HEK293 (cell line): ENCODE measurements around the gene NUDT16L1.

Experiments
- EGR2 ChIP-seq: fragments of 450-650 bp; formaldehyde crosslinking; IDR thresholded peaks from 2 replicates; pipeline ENCODE4 v1.5.1; 2016; ENCODE audit warnings: low read depth, missing biosample characterization, missing genetic modification characterization
- REST ChIP-seq: fragments of 450-650 bp; formaldehyde crosslinking; IDR thresholded peaks from 2 replicates; pipeline ENCODE4 v1.5.1; 2016; ENCODE audit warnings: missing biosample characterization, missing genetic modification characterization
- TRIM28 ChIP-seq: IDR thresholded peaks from 2 replicates; pipeline ENCODE4 v1.6.1; 2011; ENCODE audit warnings: low read length, control low read depth, borderline replicate concordance
- ZBTB1 ChIP-seq: fragments of 450-650 bp; formaldehyde crosslinking; IDR thresholded peaks from 2 replicates; pipeline ENCODE4 v1.5.1; 2016; ENCODE audit warnings: missing biosample characterization, missing genetic modification characterization
- ZNF155 ChIP-seq: fragments of 450-650 bp; formaldehyde crosslinking; IDR thresholded peaks from 2 replicates; pipeline ENCODE4 v1.5.1; 2016; ENCODE audit warnings: missing biosample characterization, missing genetic modification characterization
- ZNF571 ChIP-seq: fragments of 450-650 bp; formaldehyde crosslinking; IDR thresholded peaks from 2 replicates; pipeline ENCODE4 v1.5.0; 2017; ENCODE audit warnings: missing biosample characterization, missing genetic modification characterization
- ZNF621 ChIP-seq: fragments of 450-650 bp; formaldehyde crosslinking; IDR thresholded peaks from 2 replicates; pipeline ENCODE4 v1.5.1; 2017; ENCODE audit warnings: missing biosample characterization, missing genetic modification characterization
- ZXDB ChIP-seq: fragments of 450-650 bp; formaldehyde crosslinking; IDR thresholded peaks from 2 replicates; pipeline ENCODE4 v1.5.1; 2016; ENCODE audit warnings: missing biosample characterization, missing genetic modification characterization
- TF ChIP-seq, protein P1 (sequence below): fragments of 450-650 bp; IDR thresholded peaks from 2 replicates; pipeline ENCODE4 v1.5.1; 2018; ENCODE audit warnings: missing biosample characterization, mild to moderate bottlenecking, missing genetic modification characterization
- TF ChIP-seq, protein P2 (sequence below): fragments of 450-650 bp; formaldehyde crosslinking; IDR thresholded peaks from 2 replicates; pipeline ENCODE4 v1.5.1; 2016; ENCODE audit warnings: missing biosample characterization, missing genetic modification characterization

DNA sequence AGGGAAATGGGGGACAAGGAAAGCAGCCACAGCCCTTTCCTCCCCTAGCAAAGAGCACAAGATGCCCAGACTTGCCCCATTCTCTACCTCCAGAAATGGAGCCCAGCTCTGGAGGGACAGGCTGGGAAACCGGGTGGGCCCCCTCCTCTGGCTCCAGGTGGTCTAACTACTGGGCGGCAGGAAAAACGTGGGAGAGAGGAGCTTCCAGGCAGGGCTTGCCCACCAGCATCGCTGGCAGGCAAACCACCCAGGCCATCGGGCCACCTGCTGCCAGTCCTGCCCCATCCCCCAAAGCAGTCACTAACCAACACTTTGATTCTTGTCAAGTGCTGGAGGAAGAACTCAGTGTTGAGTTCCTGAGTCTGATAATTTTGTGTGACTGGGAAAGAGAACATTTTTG, 25.1 kb downstream of the NUDT16L1 start:
- TF ChIP-seq REST (no peak), TRIM28 (no peak), EGR2 (tag by site-specific recombination) (no peak), ZBTB1 (tag by site-specific recombination) (no peak), ZNF621 (tag by site-specific recombination) (no peak), ZNF155 (no peak), ZXDB (no peak), ZNF571 (tag by site-specific recombination) (no peak)
- TF ChIP-seq, protein P1, sequence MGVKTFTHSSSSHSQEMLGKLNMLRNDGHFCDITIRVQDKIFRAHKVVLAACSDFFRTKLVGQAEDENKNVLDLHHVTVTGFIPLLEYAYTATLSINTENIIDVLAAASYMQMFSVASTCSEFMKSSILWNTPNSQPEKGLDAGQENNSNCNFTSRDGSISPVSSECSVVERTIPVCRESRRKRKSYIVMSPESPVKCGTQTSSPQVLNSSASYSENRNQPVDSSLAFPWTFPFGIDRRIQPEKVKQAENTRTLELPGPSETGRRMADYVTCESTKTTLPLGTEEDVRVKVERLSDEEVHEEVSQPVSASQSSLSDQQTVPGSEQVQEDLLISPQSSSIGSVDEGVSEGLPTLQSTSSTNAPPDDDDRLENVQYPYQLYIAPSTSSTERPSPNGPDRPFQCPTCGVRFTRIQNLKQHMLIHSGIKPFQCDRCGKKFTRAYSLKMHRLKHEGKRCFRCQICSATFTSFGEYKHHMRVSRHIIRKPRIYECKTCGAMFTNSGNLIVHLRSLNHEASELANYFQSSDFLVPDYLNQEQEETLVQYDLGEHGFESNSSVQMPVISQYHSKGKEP (tag by site-specific recombination), result no peak
- TF ChIP-seq, protein P2, sequence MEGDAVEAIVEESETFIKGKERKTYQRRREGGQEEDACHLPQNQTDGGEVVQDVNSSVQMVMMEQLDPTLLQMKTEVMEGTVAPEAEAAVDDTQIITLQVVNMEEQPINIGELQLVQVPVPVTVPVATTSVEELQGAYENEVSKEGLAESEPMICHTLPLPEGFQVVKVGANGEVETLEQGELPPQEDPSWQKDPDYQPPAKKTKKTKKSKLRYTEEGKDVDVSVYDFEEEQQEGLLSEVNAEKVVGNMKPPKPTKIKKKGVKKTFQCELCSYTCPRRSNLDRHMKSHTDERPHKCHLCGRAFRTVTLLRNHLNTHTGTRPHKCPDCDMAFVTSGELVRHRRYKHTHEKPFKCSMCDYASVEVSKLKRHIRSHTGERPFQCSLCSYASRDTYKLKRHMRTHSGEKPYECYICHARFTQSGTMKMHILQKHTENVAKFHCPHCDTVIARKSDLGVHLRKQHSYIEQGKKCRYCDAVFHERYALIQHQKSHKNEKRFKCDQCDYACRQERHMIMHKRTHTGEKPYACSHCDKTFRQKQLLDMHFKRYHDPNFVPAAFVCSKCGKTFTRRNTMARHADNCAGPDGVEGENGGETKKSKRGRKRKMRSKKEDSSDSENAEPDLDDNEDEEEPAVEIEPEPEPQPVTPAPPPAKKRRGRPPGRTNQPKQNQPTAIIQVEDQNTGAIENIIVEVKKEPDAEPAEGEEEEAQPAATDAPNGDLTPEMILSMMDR, result no peak
